ENCODE data around the gene ATP5F1A. TPM values are rescaled to one million over a fixed set of nuclear protein-coding genes. Genes with fewer than 3 reads are reported as not detected.
A peak's percentile ranks its signal among the peaks of the same experiment; 100 is the strongest.

ATP5F1A gene
- total and polyA plus RNA-seq, 4 donors = 189 to 335 (median 207) TPM

DNA sequence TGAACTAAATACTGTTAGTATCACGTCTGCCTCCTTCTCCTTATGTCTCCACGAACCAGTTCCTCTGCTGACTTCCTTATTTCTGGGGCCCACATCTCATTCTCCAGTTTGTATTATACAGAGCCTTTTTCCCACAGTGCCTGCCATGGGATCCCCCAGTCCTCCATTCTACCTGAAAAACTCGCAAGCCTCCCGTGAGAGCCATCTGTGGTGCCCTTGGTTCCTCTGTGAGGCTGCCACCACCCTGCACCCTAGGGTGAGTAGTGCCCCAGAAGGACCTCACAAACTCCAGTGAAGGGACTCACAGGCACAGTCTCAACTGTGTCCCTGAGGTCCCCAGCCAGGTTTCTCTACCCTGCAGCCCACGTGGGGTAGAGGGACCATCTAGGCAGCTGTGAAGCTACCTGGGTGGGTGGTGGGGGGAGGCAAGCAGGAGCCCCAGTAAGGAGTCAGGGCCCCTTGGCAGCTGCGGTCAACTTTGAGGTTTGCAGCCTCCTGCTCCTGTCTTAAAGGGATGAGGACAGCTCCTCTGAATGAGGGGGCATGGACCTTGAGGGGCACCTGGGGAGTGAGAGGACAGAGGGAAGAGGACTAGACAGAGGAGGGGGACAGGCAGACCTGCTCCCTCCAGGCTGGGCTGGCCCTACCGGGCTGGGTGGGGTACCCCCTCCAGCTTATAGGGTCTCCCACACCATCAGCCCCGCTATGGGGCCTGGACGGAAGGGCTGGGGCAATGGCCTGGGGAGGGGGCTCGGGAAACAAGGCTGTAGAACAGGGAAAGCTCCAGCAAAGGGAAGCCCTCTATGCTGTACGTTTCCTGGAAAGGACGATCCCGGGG lies 27.1 kb downstream of the ATP5F1A start:
- peak; percentile 17 for ATAC-seq (ENCODE audit: low FRiP score)

GRCh38 chr18:46070232-46070631 lies 27.9 kb downstream of the ATP5F1A start:
- intact Hi-C loops (cut with DNase I) = loop anchor here (5.0 to 10.0 kb wide), 2 partner anchors 103 to 405 kb away; partner anchors contain the start of gene EPG5 (in 1 of the 2)
- Histone ChIP-seq H3K4me3 (ENCODE audit: low read length in 2 of 2) (no peak overlapping the region), H3K27me3 (ENCODE audit: control insufficient read depth in 1 of 2, insufficient read depth in 2 of 2, low read length in 1 of 2) (no peaks in the 10 kb centered on the region), H3K27ac (ENCODE audit: low read depth in 1 of 2, low read length in 2 of 2) (no peak overlapping the region), H3K4me1 (ENCODE audit: control insufficient read depth in 1 of 2, insufficient read depth in 2 of 2, low read length in 2 of 2) (no peaks in the 10 kb centered on the region), H3K36me3 (ENCODE audit: control insufficient read depth in 1 of 2, insufficient read depth in 2 of 2, low read length in 1 of 2) (no peaks in the 10 kb centered on the region), H3K9me3 (ENCODE audit: control insufficient read depth, low read length) (no peaks in the 10 kb centered on the region)
- no peak for ATAC-seq (ENCODE audit: low FRiP score)
- no peak for DNase-seq
- WGBS, 2 donors = 76 to 86% methylated on average over 6 of the region's 6 CpGs

More for the DNA sequence above, 27.1 kb downstream of the ATP5F1A start:
- Histone ChIP-seq H3K27ac (ENCODE audit: low read depth in 1 of 2, low read length in 2 of 2) (no peak overlapping the region), H3K27me3 (ENCODE audit: control insufficient read depth in 1 of 2, insufficient read depth in 2 of 2, low read length in 1 of 2) (no peaks in the 10 kb centered on the region), H3K4me3 (ENCODE audit: low read length in 2 of 2) (peak overlapping the region; percentile 14 to 63), H3K9me3 (ENCODE audit: control insufficient read depth, low read length) (no peaks in the 10 kb centered on the region), H3K4me1 (ENCODE audit: control insufficient read depth in 1 of 2, insufficient read depth in 2 of 2, low read length in 2 of 2) (no peaks in the 10 kb centered on the region), H3K36me3 (ENCODE audit: control insufficient read depth in 1 of 2, insufficient read depth in 2 of 2, low read length in 1 of 2) (no peaks in the 10 kb centered on the region)
- DNase-seq = no peak
- intact Hi-C loops (cut with DNase I) = loop anchor here (5.0 to 10.0 kb wide), 2 partner anchors 104 to 406 kb away; partner anchors contain the start of gene EPG5 (in 1 of the 2)
- WGBS, 2 donors = 41 to 45% methylated on average over 13 of the region's 13 CpGs

GRCh38 chr18:46069524-46069923 lies 28.6 kb downstream of the ATP5F1A start:
- no peaks in the 10 kb centered on the region for H3K27me3 ChIP-seq (ENCODE audit: control insufficient read depth in 1 of 2, insufficient read depth in 2 of 2, low read length in 1 of 2)
- no peaks in the 10 kb centered on the region for H3K4me1 ChIP-seq (ENCODE audit: control insufficient read depth in 1 of 2, insufficient read depth in 2 of 2, low read length in 2 of 2)
- DNase-seq (no peak), ATAC-seq (ENCODE audit: low FRiP score) (no peak)
- 84 to 88% methylated on average over 4 of the region's 4 CpGs for WGBS, 2 donors
- no peaks in the 10 kb centered on the region for H3K9me3 ChIP-seq (ENCODE audit: control insufficient read depth, low read length)
- intact Hi-C loops (cut with DNase I) = no loop called here
- H3K4me3 ChIP-seq (ENCODE audit: low read length in 2 of 2) = no peak overlapping the region
- no peak overlapping the region for H3K27ac ChIP-seq (ENCODE audit: low read depth in 1 of 2, low read length in 2 of 2)
- no peaks in the 10 kb centered on the region for H3K36me3 ChIP-seq (ENCODE audit: control insufficient read depth in 1 of 2, insufficient read depth in 2 of 2, low read length in 1 of 2)

- H3K36me3 ChIP-seq (ENCODE audit: control insufficient read depth in 1 of 2, insufficient read depth in 2 of 2, low read length in 1 of 2) = no peaks in the 10 kb centered on the region
- no peaks in the 10 kb centered on the region for H3K4me1 ChIP-seq (ENCODE audit: control insufficient read depth in 1 of 2, insufficient read depth in 2 of 2, low read length in 2 of 2)
- H3K27me3 ChIP-seq (ENCODE audit: control insufficient read depth in 1 of 2, insufficient read depth in 2 of 2, low read length in 1 of 2) = no peaks in the 10 kb centered on the region
- H3K27ac ChIP-seq (ENCODE audit: low read depth in 1 of 2, low read length in 2 of 2) = no peak overlapping the region
- no peaks in the 10 kb centered on the region for H3K9me3 ChIP-seq (ENCODE audit: control insufficient read depth, low read length)
- ATAC-seq (ENCODE audit: low FRiP score) (no peak), DNase-seq (no peak)
- intact Hi-C loops (cut with DNase I) = no loop called here
- H3K4me3 ChIP-seq (ENCODE audit: low read length in 2 of 2) = no peak overlapping the region
- 47 to 52% methylated on average over 1 of the region's 1 CpG for WGBS, 2 donors
These were observed 29.3 kb downstream of the ATP5F1A start for GRCh38 chr18:46068763-46069162.

- no peaks in the 10 kb centered on the region for H3K9me3 ChIP-seq (ENCODE audit: control insufficient read depth, low read length)
- ATAC-seq (ENCODE audit: low FRiP score) (no peak), DNase-seq (no peak)
- no peaks in the 10 kb centered on the region for H3K27me3 ChIP-seq (ENCODE audit: control insufficient read depth in 1 of 2, insufficient read depth in 2 of 2, low read length in 1 of 2)
- no peaks in the 10 kb centered on the region for H3K4me1 ChIP-seq (ENCODE audit: control insufficient read depth in 1 of 2, insufficient read depth in 2 of 2, low read length in 2 of 2)
- intact Hi-C loops (cut with DNase I) = no loop called here
- H3K27ac ChIP-seq (ENCODE audit: low read depth in 1 of 2, low read length in 2 of 2) = no peak overlapping the region
- WGBS, 2 donors = 35 to 43% methylated on average over 5 of the region's 5 CpGs
- H3K36me3 ChIP-seq (ENCODE audit: control insufficient read depth in 1 of 2, insufficient read depth in 2 of 2, low read length in 1 of 2) = no peaks in the 10 kb centered on the region
- no peak overlapping the region for H3K4me3 ChIP-seq (ENCODE audit: low read length in 2 of 2)
These were observed 30.6 kb downstream of the ATP5F1A start for GRCh38 chr18:46067438-46068007.

DNA sequence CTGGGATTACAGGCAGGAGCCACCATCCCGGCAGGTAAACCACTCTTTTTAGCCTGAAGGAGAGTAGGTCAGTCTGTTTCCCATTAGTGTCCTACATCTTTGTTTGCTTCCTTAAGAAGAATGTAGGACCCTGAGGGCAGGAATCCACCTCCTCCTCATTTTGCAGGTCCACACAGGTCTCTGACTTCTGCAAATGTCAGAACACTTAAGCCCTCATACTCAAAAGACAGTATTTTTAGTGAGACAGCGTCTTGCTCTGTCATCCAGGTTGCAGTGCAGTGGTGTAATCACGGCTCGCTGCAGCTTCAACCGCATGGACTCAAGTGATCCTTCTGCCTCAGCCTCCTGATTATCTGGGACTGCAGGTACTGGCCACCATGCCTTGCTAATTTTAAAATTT lies 35.3 kb downstream of the ATP5F1A start:
- Histone ChIP-seq H3K9me3 (ENCODE audit: control insufficient read depth, low read length) (no peaks in the 10 kb centered on the region), H3K27me3 (ENCODE audit: control insufficient read depth in 1 of 2, insufficient read depth in 2 of 2, low read length in 1 of 2) (no peaks in the 10 kb centered on the region), H3K27ac (ENCODE audit: low read depth in 1 of 2, low read length in 2 of 2) (no peak overlapping the region), H3K4me1 (ENCODE audit: control insufficient read depth in 1 of 2, insufficient read depth in 2 of 2, low read length in 2 of 2) (no peaks in the 10 kb centered on the region), H3K36me3 (ENCODE audit: control insufficient read depth in 1 of 2, insufficient read depth in 2 of 2, low read length in 1 of 2) (no peaks in the 10 kb centered on the region), H3K4me3 (ENCODE audit: low read length in 2 of 2) (no peak overlapping the region)
- WGBS, 2 donors = 93 to 97% methylated on average over 5 of the region's 5 CpGs
- ATAC-seq (ENCODE audit: low FRiP score) (no peak), DNase-seq (no peak)
- intact Hi-C loops (cut with DNase I) = no loop called here

- 93 to 96% methylated on average over 1 of the region's 1 CpG for WGBS, 2 donors
- no peaks in the 10 kb centered on the region for H3K9me3 ChIP-seq (ENCODE audit: control insufficient read depth, low read length)
These were observed 36.3 kb downstream of the ATP5F1A start for GRCh38 chr18:46061796-46062195.

DNA sequence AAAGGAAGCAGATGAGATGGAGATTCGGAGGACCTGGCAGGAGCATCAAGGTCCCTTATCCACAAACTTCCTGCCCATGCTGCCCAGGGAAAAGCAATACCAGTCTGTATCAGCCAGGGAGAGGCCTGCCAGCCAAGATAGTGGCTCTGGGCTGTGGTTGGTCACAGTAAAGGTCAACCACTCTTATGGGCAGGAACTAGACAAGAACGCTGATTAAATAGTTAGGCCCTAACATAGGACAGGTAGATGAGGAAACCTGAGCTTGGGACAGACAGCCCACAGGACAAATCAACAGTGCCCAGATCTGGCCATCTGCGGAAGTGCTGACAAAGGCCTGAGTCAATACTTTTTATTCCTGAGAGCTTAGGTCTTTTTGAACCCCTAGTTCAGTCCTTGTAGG lies 36.7 kb downstream of the ATP5F1A start:
- H3K27me3 ChIP-seq (ENCODE audit: control insufficient read depth in 1 of 2, insufficient read depth in 2 of 2, low read length in 1 of 2) = no peaks in the 10 kb centered on the region
- H3K4me1 ChIP-seq (ENCODE audit: control insufficient read depth in 1 of 2, insufficient read depth in 2 of 2, low read length in 2 of 2) = no peaks in the 10 kb centered on the region
- no peaks in the 10 kb centered on the region for H3K36me3 ChIP-seq (ENCODE audit: control insufficient read depth in 1 of 2, insufficient read depth in 2 of 2, low read length in 1 of 2)
- H3K27ac ChIP-seq (ENCODE audit: low read depth in 1 of 2, low read length in 2 of 2) = no peak overlapping the region
- H3K4me3 ChIP-seq (ENCODE audit: low read length in 2 of 2) = no peak overlapping the region
- intact Hi-C loops (cut with DNase I) = no loop called here
- ATAC-seq (ENCODE audit: low FRiP score) = no peak
- 95% methylated on average over 3 of the region's 3 CpGs for WGBS, 2 donors
- DNase-seq = no peak
- H3K9me3 ChIP-seq (ENCODE audit: control insufficient read depth, low read length) = no peaks in the 10 kb centered on the region

More at GRCh38 chr18:46061796-46062195, 36.3 kb downstream of the ATP5F1A start:
- no peaks in the 10 kb centered on the region for H3K27me3 ChIP-seq (ENCODE audit: control insufficient read depth in 1 of 2, insufficient read depth in 2 of 2, low read length in 1 of 2)
- ATAC-seq (ENCODE audit: low FRiP score) = no peak
- intact Hi-C loops (cut with DNase I) = no loop called here
- no peak overlapping the region for H3K27ac ChIP-seq (ENCODE audit: low read depth in 1 of 2, low read length in 2 of 2)
- H3K4me1 ChIP-seq (ENCODE audit: control insufficient read depth in 1 of 2, insufficient read depth in 2 of 2, low read length in 2 of 2) = no peaks in the 10 kb centered on the region
- no peaks in the 10 kb centered on the region for H3K36me3 ChIP-seq (ENCODE audit: control insufficient read depth in 1 of 2, insufficient read depth in 2 of 2, low read length in 1 of 2)
- H3K4me3 ChIP-seq (ENCODE audit: low read length in 2 of 2) = no peak overlapping the region
- DNase-seq = no peak
